Activated T-helper 17 cell treated with anti-CD3 and anti-CD28 coated beads, Interleukin-2, amount 50 U/mL, for 72 hours (primary cell): ENCODE data around the gene SUSD5. TPM values are rescaled to one million over a fixed set of nuclear protein-coding genes. Genes with fewer than 3 reads are reported as not detected.
"Not testable (repeated sequence)": the region's sequence is repeated elsewhere in the genome, so short reads cannot be mapped to it uniquely, and the experiment has no call there.

ENCODE experiments used
- ATAC-seq: fragments of 150-1000 bp; cut with Tn5 transposase; replicated peaks from 2 replicates; pipeline ENCODE4 v1.10.0; 2021; ENCODE audit warnings: mild to moderate bottlenecking, moderate library complexity
- H3K27ac Mint-ChIP-seq: one replicate; pipeline ENCODE4 v1.8.0; 2022; ENCODE audit warnings: mixed read lengths
- H3K27me3 Mint-ChIP-seq: one replicate; pipeline ENCODE4 v1.8.0; 2022; ENCODE audit warnings: mixed read lengths
- H3K36me3 Mint-ChIP-seq: one replicate; pipeline ENCODE4 v1.8.0; 2022; ENCODE audit warnings: low read depth, mild to moderate bottlenecking, mixed read lengths
- H3K4me1 Mint-ChIP-seq: one replicate; pipeline ENCODE4 v1.8.0; 2022; ENCODE audit warnings: mixed read lengths
- H3K4me3 Mint-ChIP-seq: one replicate; pipeline ENCODE4 v1.8.0; 2022; ENCODE audit warnings: mild to moderate bottlenecking, mixed read lengths
- H3K9me3 Mint-ChIP-seq: one replicate; pipeline ENCODE4 v1.8.0; 2022; ENCODE audit warnings: mixed read lengths
- total RNA-seq, 2 donors: library from RNA; stranded (reverse); gene quantifications; one replicate each; pipeline ENCODE4 v1.2.3, GENCODE V29; 2022

Gene SUSD5
- total RNA-seq, 2 donors from 2014 or later = not detected

DNA sequence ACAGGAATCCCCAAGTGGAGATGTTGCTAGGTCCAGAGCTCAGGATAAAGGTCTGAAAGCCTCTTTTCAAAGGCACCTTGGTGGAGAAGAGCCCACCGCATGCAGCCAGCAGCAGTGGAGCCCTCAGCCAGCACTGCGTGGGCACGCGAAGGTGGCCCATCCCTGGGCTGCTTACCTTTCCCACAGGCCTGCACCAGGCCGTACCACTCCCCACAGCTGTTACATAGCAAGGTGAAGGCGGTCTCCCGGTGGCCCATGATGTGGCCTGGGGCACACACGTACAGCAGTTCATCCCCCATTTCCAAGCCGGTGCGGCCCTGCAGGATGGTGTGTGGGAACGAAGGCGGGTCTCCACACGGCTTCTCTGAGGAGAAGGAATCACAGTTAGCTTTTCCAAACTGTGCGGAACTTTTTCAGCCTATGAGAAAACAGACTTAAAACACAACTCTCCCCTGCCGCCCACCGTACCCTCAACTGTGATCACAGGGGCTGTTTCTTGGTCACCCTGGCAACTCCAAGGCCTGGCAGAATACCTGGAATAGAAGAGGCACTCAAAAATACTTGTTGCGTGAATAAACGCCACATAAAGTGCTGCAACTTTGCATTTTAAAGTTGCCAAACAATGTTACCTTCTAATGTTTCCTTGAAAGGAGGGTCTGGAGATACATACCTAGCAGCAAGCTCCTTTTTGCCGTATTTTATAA lies 43.7 kb downstream of the SUSD5 start:
- no peak overlapping the region for H3K4me3 Mint-ChIP-seq
- H3K27me3 Mint-ChIP-seq = no peaks in the 10 kb centered on the region
- no peak for ATAC-seq
- H3K4me1 Mint-ChIP-seq = peaks cover 6% of the 10 kb centered on the region
- H3K27ac Mint-ChIP-seq = no peak overlapping the region
- H3K36me3 Mint-ChIP-seq = no peaks in the 10 kb centered on the region
- no peaks in the 10 kb centered on the region for H3K9me3 Mint-ChIP-seq

DNA sequence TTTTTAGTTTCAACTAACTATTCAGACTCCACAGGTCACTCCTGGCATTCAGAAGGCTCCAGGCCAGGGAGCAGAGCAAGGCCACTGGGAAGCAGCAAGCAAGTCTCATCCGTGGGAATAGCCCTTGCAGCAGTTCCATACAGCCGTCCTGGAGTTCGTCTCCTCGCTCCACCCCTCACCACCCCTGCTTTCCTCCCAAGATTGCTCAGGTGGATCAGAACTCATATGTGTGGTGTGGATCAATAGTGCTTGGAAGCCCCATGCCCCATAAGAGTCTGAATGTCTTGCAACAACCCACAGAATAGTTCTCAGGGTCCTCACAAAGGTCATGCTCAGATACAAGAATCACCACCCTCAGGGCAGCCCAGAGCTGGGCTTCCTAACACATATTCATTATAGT lies 44.5 kb downstream of the SUSD5 start:
- Mint-ChIP-seq H3K27ac (no peak overlapping the region), H3K27me3 (no peaks in the 10 kb centered on the region), H3K4me3 (no peak overlapping the region), H3K4me1 (peaks cover 6% of the 10 kb centered on the region), H3K9me3 (no peaks in the 10 kb centered on the region), H3K36me3 (no peaks in the 10 kb centered on the region)
- no peak for ATAC-seq

DNA sequence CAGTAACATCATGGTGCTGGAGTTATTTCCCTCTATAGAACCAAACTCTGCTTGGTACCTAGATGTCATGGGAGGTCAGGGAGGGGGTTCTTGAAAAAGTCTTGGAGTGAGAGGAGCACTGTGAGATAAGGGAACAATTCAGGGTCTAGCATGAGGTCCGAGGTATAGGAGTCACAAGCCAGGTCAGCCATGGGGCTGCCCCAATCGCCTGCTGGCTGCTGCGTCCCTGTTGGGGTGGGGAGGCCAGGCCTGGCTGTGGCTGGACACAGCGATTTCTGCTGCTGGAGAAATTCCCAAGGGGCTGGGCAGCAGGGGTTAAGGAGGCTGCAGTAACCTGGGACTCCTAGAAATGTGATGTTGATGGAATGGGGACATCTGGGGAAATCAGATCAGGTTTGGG lies 44.9 kb downstream of the SUSD5 start:
- no peaks in the 10 kb centered on the region for H3K36me3 Mint-ChIP-seq
- H3K27me3 Mint-ChIP-seq = no peaks in the 10 kb centered on the region
- no peak overlapping the region for H3K27ac Mint-ChIP-seq
- peaks cover 6% of the 10 kb centered on the region for H3K4me1 Mint-ChIP-seq
- ATAC-seq = no peak
- no peak overlapping the region for H3K4me3 Mint-ChIP-seq
- H3K9me3 Mint-ChIP-seq = no peaks in the 10 kb centered on the region

- no peak for ATAC-seq
- Mint-ChIP-seq H3K27ac (no peak overlapping the region), H3K27me3 (no peaks in the 10 kb centered on the region), H3K4me3 (no peak overlapping the region), H3K36me3 (no peaks in the 10 kb centered on the region), H3K4me1 (peaks cover 6% of the 10 kb centered on the region), H3K9me3 (no peaks in the 10 kb centered on the region)
Observed at GRCh38 chr3:33173103-33173502, 45.5 kb downstream of the SUSD5 start.

- H3K4me1 Mint-ChIP-seq = peaks cover 6% of the 10 kb centered on the region
- H3K36me3 Mint-ChIP-seq = no peaks in the 10 kb centered on the region
- H3K4me3 Mint-ChIP-seq = no peak overlapping the region
- ATAC-seq = peak; percentile 60
- no peaks in the 10 kb centered on the region for H3K9me3 Mint-ChIP-seq
- H3K27me3 Mint-ChIP-seq = no peaks in the 10 kb centered on the region
- peak overlapping the region; percentile 15 for H3K27ac Mint-ChIP-seq
Observed at GRCh38 chr3:33171580-33171979, 47.0 kb downstream of the SUSD5 start.

GRCh38 chr3:33170531-33170930 lies 48.1 kb downstream of the SUSD5 start:
- H3K9me3 Mint-ChIP-seq = no peaks in the 10 kb centered on the region
- no peak overlapping the region for H3K4me3 Mint-ChIP-seq
- H3K27me3 Mint-ChIP-seq = no peaks in the 10 kb centered on the region
- peaks cover 6% of the 10 kb centered on the region for H3K4me1 Mint-ChIP-seq
- H3K36me3 Mint-ChIP-seq = no peaks in the 10 kb centered on the region
- no peak for ATAC-seq
- H3K27ac Mint-ChIP-seq = no peak overlapping the region

DNA sequence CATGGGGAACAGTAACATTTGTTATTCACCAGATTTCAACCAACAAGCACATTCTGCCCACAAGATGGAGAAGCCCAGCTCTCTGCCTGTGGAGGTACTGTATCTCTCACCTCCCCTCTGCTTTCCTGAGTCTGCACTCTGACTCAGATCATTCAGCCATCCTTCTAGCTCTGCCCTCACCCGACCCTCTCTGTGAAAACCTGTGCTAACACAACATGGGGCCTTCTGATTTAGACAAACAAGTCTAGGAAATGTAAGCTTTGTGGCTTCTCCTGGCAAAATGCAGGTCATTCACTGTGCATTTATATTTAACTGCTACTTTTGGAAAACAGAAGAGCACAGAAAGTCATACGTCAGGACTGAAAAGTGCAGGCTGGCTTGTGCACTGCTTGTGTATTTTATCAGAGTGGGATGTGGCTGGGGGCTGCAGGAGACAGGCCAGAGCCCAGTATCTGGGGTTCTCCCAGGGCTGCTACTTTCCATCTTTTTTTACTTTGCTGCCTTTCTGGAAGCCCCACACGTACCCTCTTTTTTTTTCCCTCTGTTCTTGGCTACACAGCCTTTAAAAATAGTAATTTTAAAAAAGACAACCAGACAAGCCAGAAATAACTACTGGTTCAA lies 50.8 kb downstream of the SUSD5 start:
- no peaks in the 10 kb centered on the region for H3K9me3 Mint-ChIP-seq
- H3K4me3 Mint-ChIP-seq = no peak overlapping the region
- no peaks in the 10 kb centered on the region for H3K27me3 Mint-ChIP-seq
- no peak for ATAC-seq
- H3K36me3 Mint-ChIP-seq = no peaks in the 10 kb centered on the region
- peaks cover 6% of the 10 kb centered on the region for H3K4me1 Mint-ChIP-seq
- no peak overlapping the region for H3K27ac Mint-ChIP-seq

- Mint-ChIP-seq H3K4me3 (no peak overlapping the region), H3K27ac (no peak overlapping the region), H3K4me1 (peaks cover 6% of the 10 kb centered on the region), H3K27me3 (peaks cover under 1% of the 10 kb centered on the region), H3K9me3 (no peaks in the 10 kb centered on the region), H3K36me3 (no peaks in the 10 kb centered on the region)
- ATAC-seq = no peak
Observed at GRCh38 chr3:33167284-33167683, 51.3 kb downstream of the SUSD5 start.

DNA sequence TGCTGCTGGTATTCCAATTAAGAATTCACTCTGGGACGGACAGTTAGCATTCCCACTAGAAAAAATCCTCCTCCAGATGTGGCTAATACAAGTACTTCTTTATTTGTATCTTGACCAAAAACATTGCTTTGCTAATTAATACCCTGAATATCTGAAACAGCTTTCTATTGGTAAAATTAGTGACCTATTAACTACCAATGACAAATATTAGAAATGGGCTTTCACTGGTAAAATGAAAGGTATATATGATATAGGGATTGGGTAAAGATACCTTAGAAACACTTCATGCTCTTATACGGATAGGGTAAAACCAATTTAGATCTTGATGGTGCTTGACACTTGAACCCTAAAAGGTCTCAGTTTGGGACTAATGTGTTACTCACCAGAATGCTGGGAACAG lies 52.5 kb downstream of the SUSD5 start:
- ATAC-seq = no peak
- Mint-ChIP-seq H3K4me1 (no peaks in the 10 kb centered on the region), H3K9me3 (no peaks in the 10 kb centered on the region), H3K4me3 (no peak overlapping the region), H3K36me3 (no peaks in the 10 kb centered on the region), H3K27ac (no peak overlapping the region), H3K27me3 (peaks cover 9% of the 10 kb centered on the region)

DNA sequence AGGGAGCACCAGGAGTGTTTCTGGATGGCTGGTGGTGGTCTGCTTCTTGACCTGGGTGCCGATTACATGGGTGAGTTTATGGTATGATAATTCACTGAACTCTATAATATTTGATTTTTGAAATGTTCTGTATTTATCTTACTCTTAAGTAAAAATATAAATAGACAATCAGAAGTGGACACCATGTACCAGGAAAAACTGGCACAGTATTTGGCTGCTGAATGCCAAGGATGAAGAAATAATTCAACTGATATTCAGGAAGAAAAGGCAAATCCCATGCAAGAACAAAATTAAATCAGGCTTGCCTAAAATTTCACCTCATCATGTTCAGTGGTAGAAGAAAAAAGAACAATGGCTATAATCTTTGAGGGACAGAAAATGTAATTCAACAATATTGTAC lies 53.2 kb downstream of the SUSD5 start:
- ATAC-seq = no peak
- H3K9me3 Mint-ChIP-seq = no peaks in the 10 kb centered on the region
- H3K27me3 Mint-ChIP-seq = peaks cover 17% of the 10 kb centered on the region
- no peaks in the 10 kb centered on the region for H3K4me1 Mint-ChIP-seq
- H3K36me3 Mint-ChIP-seq = no peaks in the 10 kb centered on the region
- H3K4me3 Mint-ChIP-seq = no peak overlapping the region
- H3K27ac Mint-ChIP-seq = no peak overlapping the region

- H3K4me1 Mint-ChIP-seq, ATAC-seq, H3K4me3 Mint-ChIP-seq, H3K27ac Mint-ChIP-seq, H3K36me3 Mint-ChIP-seq, H3K9me3 Mint-ChIP-seq: not testable (repeated sequence)
- H3K27me3 Mint-ChIP-seq = peaks cover 35% of the 10 kb centered on the region
Observed at GRCh38 chr3:33162621-33163020, 56.0 kb downstream of the SUSD5 start.

GRCh38 chr3:33159981-33160380 lies 58.6 kb downstream of the SUSD5 start:
- no peak for ATAC-seq
- H3K9me3 Mint-ChIP-seq = no peaks in the 10 kb centered on the region
- H3K27me3 Mint-ChIP-seq = peaks cover 39% of the 10 kb centered on the region
- no peaks in the 10 kb centered on the region for H3K36me3 Mint-ChIP-seq
- no peaks in the 10 kb centered on the region for H3K4me1 Mint-ChIP-seq
- H3K4me3 Mint-ChIP-seq = no peak overlapping the region
- H3K27ac Mint-ChIP-seq = no peak overlapping the region

DNA sequence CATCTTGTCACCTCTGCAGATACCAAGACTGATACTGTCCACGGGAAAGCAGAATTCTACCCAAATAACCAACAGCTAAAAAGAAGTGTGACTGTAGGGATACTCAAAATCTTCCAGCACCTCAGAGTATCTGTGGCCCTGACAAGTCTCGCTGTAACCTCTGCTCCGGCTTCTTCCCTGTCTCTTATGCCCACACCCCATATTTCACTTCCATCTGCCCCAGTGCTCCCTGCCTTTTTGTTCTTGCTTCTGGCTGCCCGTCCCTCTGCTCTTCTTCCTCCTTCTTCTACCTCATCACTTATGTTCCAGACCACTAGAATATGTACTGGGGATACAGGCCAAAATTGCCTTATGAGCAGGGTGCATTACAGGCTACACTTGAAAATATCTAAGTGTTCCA lies 59.4 kb downstream of the SUSD5 start:
- H3K27me3 Mint-ChIP-seq = peaks cover 44% of the 10 kb centered on the region
- H3K4me1 Mint-ChIP-seq = no peaks in the 10 kb centered on the region
- H3K36me3 Mint-ChIP-seq = no peaks in the 10 kb centered on the region
- H3K27ac Mint-ChIP-seq = no peak overlapping the region
- H3K4me3 Mint-ChIP-seq = no peak overlapping the region
- no peaks in the 10 kb centered on the region for H3K9me3 Mint-ChIP-seq
- ATAC-seq = no peak

DNA sequence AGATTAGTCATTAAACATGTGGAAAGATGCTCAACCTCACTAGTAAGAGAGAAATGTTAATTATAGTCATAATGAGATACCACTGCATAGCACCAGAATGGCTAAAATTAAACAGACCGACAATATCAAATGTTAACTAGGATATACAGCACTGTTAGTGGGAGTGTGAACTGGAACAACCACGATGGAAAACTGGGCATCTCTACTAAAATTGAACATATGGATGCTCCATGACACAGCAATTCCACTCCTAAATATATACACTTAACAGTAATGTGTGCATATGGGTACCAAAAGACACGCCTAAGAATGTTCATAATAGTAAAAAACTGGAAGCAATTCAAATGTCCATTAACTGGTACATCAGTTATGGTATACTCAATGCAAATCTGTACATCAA lies 63.3 kb downstream of the SUSD5 start:
- peaks cover 40% of the 10 kb centered on the region for H3K27me3 Mint-ChIP-seq
- H3K4me3 Mint-ChIP-seq = no peak overlapping the region
- no peak overlapping the region for H3K27ac Mint-ChIP-seq
- H3K36me3 Mint-ChIP-seq = no peaks in the 10 kb centered on the region
- no peaks in the 10 kb centered on the region for H3K9me3 Mint-ChIP-seq
- peaks cover 5% of the 10 kb centered on the region for H3K4me1 Mint-ChIP-seq
- no peak for ATAC-seq

DNA sequence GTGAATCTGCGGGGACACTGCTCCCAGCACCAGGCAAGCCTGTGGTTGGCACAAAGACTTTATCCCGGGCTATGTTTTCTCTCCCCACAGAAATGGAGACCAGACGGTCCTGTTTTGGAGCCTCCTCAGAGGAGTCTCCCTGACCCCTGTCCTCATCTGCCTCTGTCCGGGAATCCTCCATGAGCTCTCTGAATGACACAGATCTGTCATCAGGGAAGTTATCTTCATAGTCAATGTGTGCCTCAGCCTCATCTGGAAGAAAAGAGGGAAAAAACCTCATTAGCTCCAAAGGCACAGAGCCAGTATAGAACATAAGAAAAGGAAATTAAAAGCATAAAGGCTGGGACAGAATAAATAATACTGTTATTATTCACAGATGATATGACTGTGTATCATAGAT lies 64.8 kb downstream of the SUSD5 start:
- Mint-ChIP-seq H3K4me3 (no peak overlapping the region), H3K4me1 (peaks cover 5% of the 10 kb centered on the region), H3K27me3 (peaks cover 30% of the 10 kb centered on the region), H3K27ac (no peak overlapping the region), H3K36me3 (no peaks in the 10 kb centered on the region), H3K9me3 (no peaks in the 10 kb centered on the region)
- ATAC-seq = no peak
